WTC11 (cell line): ENCODE measurements around the gene ABLIM2.

ENCODE experiments used
- CREB1 ChIP-seq: sonication (generic); formaldehyde crosslinking; IDR thresholded peaks from 2 replicates; pipeline ENCODE4 v1.8.0; 2023; ENCODE audit warnings: mild to moderate bottlenecking, missing genetic modification reagents
- CTCF ChIP-seq: fragments of 200-600 bp; IDR thresholded peaks from 2 replicates; pipeline ENCODE4 v1.8.0; 2022; ENCODE audit warnings: antibody characterized with exemption
- E2F1 ChIP-seq: sonication (generic); formaldehyde crosslinking; IDR thresholded peaks from 2 replicates; pipeline ENCODE4 v1.8.0; 2022; ENCODE audit warnings: mild to moderate bottlenecking, missing genetic modification reagents
- NFYB ChIP-seq: sonication (generic); formaldehyde crosslinking; conservative IDR thresholded peaks from 2 replicates; pipeline ENCODE4 v1.8.0; 2022; ENCODE audit warnings: low read depth, missing genetic modification reagents
- NR2C2 ChIP-seq: sonication (generic); formaldehyde crosslinking; IDR thresholded peaks from 2 replicates; pipeline ENCODE4 v1.8.0; 2022; ENCODE audit warnings: mild to moderate bottlenecking, missing genetic modification reagents
- SMAD4 ChIP-seq: sonication (generic); formaldehyde crosslinking; IDR thresholded peaks from 2 replicates; pipeline ENCODE4 v1.8.0; 2022; ENCODE audit warnings: mild to moderate bottlenecking, missing genetic modification reagents
- ZNF512 ChIP-seq: sonication (generic); formaldehyde crosslinking; IDR thresholded peaks from 2 replicates; pipeline ENCODE4 v1.8.1; 2022; ENCODE audit warnings: missing genetic modification reagents, borderline replicate concordance

GRCh38 chr4:8169763-8170162, 11.2 kb upstream of the ABLIM2 start:
- TF ChIP-seq CTCF (no peak), E2F1 (CRISPR knock-in tag) (no peak), NFYB (CRISPR knock-in tag) (no peak), ZNF512 (CRISPR knock-in tag) (no peak), SMAD4 (CRISPR knock-in tag) (no peak), NR2C2 (no peak), CREB1 (CRISPR knock-in tag) (no peak)
